HL-60 (cell line): ENCODE measurements around the gene ALKBH8.

ENCODE experiments used
- DNase-seq, 2 experiments: peaks; one replicate each; pipeline ENCODE4 v3.0.0-alpha.2; 2010 to 2020; ENCODE audit warnings: low read depth in 1 of 2, low spot score in 1 of 2
- H3K27ac ChIP-seq: fragments of 250-450 bp; sonication (Bioruptor Pico); replicated peaks from 2 replicates; pipeline ENCODE4 v1.5.1; 2020; ENCODE audit warnings: mild to moderate bottlenecking, moderate library complexity
- H3K27me3 ChIP-seq: fragments of 250-450 bp; sonication (Bioruptor Pico); 2 replicates; pipeline ENCODE4 v1.5.1; 2021; ENCODE audit warnings: mild to moderate bottlenecking, moderate library complexity; ENCODE audit not compliant: insufficient read depth, poor library complexity, severe bottlenecking
- H3K4me3 ChIP-seq: replicated peaks from 2 replicates; pipeline ENCODE4 v1.5.1; 2011; ENCODE audit warnings: mild to moderate bottlenecking, control low read depth, low read length; ENCODE audit not compliant: insufficient read depth
- GABPA ChIP-seq: IDR thresholded peaks from 2 replicates; pipeline ENCODE4 v1.6.1; 2012; ENCODE audit warnings: low read depth
- POLR2AphosphoS5 ChIP-seq: IDR thresholded peaks from 2 replicates; pipeline ENCODE4 v1.6.1; 2012; ENCODE audit warnings: low read depth
- SPI1 ChIP-seq: IDR thresholded peaks from 2 replicates; pipeline ENCODE4 v1.6.1; 2012; ENCODE audit warnings: low read depth, mild to moderate bottlenecking, borderline replicate concordance
- TF ChIP-seq, protein P1 (sequence below): IDR thresholded peaks from 2 replicates; pipeline ENCODE4 v1.6.1; 2012; ENCODE audit warnings: low read depth; ENCODE audit not compliant: insufficient replicate concordance
- TF ChIP-seq, protein P2 (sequence below): IDR thresholded peaks from one replicate; pipeline ENCODE4 v1.5.1; 2011; ENCODE audit warnings: low read length, control low read depth, inconsistent platforms; ENCODE audit not compliant: insufficient read depth

ALKBH8 gene

DNA sequence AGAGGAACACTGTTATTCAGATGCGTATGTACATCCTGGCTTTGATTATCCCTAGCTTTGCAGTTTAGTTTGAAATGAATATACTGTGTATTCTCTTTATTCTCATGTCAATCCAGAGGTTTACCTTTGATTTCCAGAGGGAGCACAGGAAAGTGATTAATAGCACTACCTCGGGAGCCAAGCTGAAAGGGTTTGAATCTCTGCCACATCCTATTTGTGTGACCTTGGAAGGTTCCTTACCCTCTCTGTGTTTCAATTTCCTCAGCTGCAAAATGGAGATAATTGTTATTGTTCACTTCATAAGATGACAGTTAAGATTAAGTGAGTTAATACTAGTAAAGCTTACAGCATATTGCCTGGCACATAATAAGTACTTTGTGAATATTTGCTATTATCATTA lies 43.3 kb upstream of the ALKBH8 start:
- Histone ChIP-seq H3K4me3 (no peak overlapping the region), H3K27ac (no peak overlapping the region), H3K27me3 (peaks cover 5% of the 10 kb centered on the region)
- TF ChIP-seq SPI1: no peak
- TF ChIP-seq POLR2AphosphoS5: no peak
- no peak for TF ChIP-seq GABPA
- TF ChIP-seq, protein P1, sequence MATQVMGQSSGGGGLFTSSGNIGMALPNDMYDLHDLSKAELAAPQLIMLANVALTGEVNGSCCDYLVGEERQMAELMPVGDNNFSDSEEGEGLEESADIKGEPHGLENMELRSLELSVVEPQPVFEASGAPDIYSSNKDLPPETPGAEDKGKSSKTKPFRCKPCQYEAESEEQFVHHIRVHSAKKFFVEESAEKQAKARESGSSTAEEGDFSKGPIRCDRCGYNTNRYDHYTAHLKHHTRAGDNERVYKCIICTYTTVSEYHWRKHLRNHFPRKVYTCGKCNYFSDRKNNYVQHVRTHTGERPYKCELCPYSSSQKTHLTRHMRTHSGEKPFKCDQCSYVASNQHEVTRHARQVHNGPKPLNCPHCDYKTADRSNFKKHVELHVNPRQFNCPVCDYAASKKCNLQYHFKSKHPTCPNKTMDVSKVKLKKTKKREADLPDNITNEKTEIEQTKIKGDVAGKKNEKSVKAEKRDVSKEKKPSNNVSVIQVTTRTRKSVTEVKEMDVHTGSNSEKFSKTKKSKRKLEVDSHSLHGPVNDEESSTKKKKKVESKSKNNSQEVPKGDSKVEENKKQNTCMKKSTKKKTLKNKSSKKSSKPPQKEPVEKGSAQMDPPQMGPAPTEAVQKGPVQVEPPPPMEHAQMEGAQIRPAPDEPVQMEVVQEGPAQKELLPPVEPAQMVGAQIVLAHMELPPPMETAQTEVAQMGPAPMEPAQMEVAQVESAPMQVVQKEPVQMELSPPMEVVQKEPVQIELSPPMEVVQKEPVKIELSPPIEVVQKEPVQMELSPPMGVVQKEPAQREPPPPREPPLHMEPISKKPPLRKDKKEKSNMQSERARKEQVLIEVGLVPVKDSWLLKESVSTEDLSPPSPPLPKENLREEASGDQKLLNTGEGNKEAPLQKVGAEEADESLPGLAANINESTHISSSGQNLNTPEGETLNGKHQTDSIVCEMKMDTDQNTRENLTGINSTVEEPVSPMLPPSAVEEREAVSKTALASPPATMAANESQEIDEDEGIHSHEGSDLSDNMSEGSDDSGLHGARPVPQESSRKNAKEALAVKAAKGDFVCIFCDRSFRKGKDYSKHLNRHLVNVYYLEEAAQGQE: no peak
- TF ChIP-seq, protein P2, sequence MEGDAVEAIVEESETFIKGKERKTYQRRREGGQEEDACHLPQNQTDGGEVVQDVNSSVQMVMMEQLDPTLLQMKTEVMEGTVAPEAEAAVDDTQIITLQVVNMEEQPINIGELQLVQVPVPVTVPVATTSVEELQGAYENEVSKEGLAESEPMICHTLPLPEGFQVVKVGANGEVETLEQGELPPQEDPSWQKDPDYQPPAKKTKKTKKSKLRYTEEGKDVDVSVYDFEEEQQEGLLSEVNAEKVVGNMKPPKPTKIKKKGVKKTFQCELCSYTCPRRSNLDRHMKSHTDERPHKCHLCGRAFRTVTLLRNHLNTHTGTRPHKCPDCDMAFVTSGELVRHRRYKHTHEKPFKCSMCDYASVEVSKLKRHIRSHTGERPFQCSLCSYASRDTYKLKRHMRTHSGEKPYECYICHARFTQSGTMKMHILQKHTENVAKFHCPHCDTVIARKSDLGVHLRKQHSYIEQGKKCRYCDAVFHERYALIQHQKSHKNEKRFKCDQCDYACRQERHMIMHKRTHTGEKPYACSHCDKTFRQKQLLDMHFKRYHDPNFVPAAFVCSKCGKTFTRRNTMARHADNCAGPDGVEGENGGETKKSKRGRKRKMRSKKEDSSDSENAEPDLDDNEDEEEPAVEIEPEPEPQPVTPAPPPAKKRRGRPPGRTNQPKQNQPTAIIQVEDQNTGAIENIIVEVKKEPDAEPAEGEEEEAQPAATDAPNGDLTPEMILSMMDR: no peak
- no peak for DNase-seq

DNA sequence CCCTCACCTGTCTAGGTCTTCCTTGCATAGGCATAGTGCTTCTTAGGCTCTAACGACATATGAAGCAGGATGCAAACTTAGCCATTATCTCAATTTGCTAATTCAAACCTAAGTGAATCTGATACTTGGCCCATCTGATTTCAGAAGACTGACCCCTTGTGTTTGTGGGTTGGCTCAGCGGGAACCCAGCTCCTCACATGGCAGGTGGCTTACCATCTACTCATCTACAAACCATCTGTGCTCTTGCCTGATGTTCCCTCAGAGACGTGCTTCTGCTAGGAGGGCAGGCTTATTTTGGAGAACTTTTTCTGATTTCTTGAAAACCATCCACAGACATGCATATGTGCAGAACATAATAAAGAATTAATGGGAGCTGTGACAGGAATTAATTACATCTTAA lies 40.6 kb upstream of the ALKBH8 start:
- Histone ChIP-seq H3K4me3 (no peak overlapping the region), H3K27ac (no peak overlapping the region), H3K27me3 (peaks cover 9% of the 10 kb centered on the region)
- TF ChIP-seq, protein P1: no peak
- no peak for DNase-seq

DNA sequence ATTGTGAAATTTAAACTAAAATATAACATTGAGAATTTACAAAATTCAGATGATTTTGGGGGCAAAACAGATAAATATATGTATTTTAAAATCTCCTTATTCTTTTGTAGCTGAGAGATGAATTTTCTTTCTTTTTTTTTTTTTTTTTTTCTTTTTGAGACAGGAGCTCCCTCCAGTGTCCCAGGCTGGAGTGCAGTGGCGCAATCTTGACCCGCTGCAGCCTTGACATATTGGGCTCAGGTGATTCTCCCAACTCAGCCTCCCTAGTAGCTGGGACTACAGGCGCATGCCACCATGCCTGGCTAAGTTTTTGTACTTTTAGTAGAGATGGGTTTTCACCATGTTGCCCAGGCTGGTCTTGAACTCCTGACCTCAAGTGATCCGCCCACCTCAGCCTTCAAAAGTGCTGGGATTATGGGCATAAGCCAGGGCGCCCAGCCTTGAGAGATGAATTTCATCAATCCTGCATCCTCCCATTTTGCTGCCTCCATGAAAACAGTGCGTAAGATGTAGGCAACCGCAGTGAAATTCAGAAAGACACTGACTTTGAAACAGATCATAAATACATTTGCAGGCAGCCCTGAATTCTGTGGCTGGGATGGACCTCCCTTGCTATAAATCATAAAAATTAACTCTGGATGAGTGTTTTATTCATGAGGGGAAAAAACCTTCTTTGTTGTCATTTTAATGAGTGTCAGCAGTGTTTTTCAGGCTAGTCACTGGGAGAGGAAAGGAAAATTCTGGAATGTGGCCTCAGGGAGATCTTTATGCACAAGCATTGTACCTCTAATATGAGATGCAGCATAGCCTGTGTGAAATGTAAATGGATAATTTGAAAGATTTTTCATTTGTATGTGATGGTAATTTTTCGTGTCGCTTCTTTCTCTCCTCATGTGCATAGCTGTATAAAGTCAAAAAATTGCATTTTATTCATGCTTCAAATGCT lies 39.8 kb upstream of the ALKBH8 start:
- H3K4me3 ChIP-seq: no peak overlapping the region
- TF ChIP-seq, protein P1: no peak
- no peak overlapping the region for H3K27ac ChIP-seq
- H3K27me3 ChIP-seq: peaks cover 9% of the 10 kb centered on the region
- DNase-seq: no peak

DNA sequence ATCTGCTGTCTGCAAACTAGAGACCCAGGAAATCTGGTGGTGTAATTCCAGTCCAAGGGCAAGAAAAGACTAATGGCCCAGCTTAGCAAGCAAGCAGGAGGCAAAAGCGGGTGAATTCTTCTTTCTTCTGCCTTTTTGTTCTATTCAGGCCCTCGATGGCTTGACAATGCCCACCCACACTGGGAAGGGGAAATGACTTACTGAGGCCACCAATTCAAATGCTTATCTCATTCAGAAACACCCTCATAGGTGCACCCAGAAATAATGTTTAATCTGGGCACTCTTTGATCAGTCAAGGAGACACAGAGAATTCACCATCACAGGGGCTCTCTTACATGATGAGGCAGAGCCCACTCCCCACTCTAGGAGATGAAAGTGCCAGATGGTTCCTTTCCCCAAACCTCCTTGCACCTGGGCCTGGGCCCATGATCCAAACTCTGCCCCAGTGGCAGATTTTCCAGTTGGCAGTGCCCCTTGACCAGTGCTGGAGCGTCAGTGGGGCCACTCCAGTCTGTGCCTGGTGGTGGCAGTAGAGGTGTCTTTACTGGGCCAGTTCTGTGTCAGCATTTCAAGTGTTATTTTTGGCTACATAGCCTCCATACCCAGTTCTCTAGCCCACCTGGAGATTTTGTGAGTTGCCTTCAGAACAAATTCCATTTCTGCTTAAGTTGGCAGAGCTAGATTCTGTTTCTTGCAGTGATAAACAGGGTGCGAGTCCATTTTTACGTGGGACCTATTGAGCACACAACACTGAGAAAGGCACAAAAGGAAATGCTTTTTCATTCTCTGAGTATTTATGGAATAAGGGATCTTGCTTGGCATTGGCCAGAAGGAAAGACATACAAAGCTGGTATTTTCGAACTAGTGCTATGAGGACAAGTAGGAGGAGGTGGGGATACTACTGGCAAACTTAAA lies 32.9 kb upstream of the ALKBH8 start:
- Histone ChIP-seq H3K27me3 (peaks cover 27% of the 10 kb centered on the region), H3K4me3 (no peak overlapping the region), H3K27ac (no peak overlapping the region)
- peak in 1 of 2 experiments; percentile 9 for DNase-seq
- TF ChIP-seq GABPA: no peak
- TF ChIP-seq, protein P2: peak; percentile 27
